ENCODE measurements around the gene FRMD4A. TPM values are rescaled to one million over a fixed set of nuclear protein-coding genes. Genes with fewer than 3 reads are reported as not detected.

The FRMD4A gene
- total RNA-seq, 2 donors from 2014 or later, result 18.9 to 46.1 TPM

DNA sequence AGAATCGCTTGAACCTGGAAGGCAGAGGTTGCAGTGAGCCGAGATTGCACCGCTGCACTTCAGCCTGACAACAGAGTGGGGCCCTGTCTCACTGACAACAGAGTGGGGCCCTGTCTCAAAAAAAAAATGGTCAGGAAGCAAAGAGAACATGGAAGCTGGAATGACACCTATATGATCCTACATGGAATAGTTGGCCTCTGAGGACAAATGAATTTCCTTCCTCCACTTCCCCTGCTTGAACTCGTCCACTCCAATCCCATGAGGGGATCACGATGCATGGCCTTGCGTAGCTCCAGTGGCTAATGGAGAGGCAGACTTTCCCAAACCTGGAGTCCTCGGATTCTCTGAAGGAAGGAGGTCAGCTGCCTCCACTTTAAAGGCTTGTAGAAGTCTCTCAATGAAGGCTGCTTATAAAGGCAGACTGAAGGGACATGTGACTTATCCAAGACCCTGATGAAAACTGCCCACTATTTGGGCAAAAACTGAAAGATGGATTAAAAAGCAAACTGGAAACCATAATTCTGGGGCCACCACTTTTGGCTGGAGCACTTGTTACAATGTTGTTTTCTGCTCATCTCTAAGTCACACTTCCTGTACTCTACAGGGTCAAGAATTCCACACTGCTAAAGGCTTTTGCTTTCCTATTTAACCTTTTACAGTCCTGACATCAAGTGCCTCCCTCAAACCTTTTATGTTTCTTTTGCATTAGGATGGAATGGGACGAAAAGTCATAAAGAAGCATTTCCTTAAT is 529.4 kb downstream of the FRMD4A start:
- intact Hi-C loops (cut with DNase I), result no loop called here
- WGBS, 2 donors, result 88 to 95% methylated on average over 8 of the region's 8 CpGs
- no peak for TF ChIP-seq POLR2A (IDR thresholded peaks at IDR 0.05)
- TF ChIP-seq, protein P1, sequence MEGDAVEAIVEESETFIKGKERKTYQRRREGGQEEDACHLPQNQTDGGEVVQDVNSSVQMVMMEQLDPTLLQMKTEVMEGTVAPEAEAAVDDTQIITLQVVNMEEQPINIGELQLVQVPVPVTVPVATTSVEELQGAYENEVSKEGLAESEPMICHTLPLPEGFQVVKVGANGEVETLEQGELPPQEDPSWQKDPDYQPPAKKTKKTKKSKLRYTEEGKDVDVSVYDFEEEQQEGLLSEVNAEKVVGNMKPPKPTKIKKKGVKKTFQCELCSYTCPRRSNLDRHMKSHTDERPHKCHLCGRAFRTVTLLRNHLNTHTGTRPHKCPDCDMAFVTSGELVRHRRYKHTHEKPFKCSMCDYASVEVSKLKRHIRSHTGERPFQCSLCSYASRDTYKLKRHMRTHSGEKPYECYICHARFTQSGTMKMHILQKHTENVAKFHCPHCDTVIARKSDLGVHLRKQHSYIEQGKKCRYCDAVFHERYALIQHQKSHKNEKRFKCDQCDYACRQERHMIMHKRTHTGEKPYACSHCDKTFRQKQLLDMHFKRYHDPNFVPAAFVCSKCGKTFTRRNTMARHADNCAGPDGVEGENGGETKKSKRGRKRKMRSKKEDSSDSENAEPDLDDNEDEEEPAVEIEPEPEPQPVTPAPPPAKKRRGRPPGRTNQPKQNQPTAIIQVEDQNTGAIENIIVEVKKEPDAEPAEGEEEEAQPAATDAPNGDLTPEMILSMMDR (IDR thresholded peaks at IDR 0.05), result no peak
- H3K27ac ChIP-seq, result no peak overlapping the region
- H3K4me1 ChIP-seq, result peaks cover 5% of the 10 kb centered on the region
- H3K36me3 ChIP-seq (replicated peaks in 1 of 2; ENCODE audit: insufficient read depth in 1 of 2, low read depth in 2 of 2), result no peaks in the 10 kb centered on the region
- no peaks in the 10 kb centered on the region for H3K27me3 ChIP-seq
- DNase-seq, result no peak
- no peak overlapping the region for H3K4me3 ChIP-seq
- ATAC-seq, result no peak
- H3K9me3 ChIP-seq, result no peaks in the 10 kb centered on the region

DNA sequence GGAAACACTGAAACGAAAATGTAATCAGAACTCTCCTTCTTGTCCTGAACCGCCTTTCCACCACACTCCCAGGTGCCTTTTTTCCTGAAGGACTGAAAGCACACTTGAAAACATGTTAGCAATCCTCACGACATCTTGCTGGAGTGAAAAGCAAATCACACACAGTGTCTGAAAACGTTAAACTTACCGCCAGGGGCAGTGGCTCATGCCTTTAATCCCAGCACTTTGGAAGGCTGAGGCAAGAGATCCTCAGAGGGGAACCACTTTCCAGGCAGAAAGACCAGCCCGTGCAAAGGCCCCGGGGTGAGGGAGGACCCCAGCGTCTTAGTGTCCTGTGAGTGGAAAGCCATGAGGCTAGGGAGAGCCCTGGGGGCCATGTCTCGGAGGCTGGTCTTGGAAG is 533.6 kb downstream of the FRMD4A start:
- Histone ChIP-seq H3K36me3 (replicated peaks in 1 of 2; ENCODE audit: insufficient read depth in 1 of 2, low read depth in 2 of 2) (no peaks in the 10 kb centered on the region), H3K4me3 (no peak overlapping the region), H3K9me3 (no peaks in the 10 kb centered on the region), H3K27me3 (no peaks in the 10 kb centered on the region), H3K27ac (no peak overlapping the region), H3K4me1 (no peaks in the 10 kb centered on the region)
- DNase-seq (no peak), ATAC-seq (no peak)
- intact Hi-C loops (cut with DNase I), result loop anchor here (10.0 kb wide), 1 partner anchor 298 kb away; no protein-coding TSS in a partner anchor
- TF ChIP-seq, protein P1 (IDR thresholded peaks at IDR 0.05), result no peak
- TF ChIP-seq POLR2A (IDR thresholded peaks at IDR 0.05), result no peak
- 93 to 94% methylated on average over 9 of the region's 9 CpGs for WGBS, 2 donors

DNA sequence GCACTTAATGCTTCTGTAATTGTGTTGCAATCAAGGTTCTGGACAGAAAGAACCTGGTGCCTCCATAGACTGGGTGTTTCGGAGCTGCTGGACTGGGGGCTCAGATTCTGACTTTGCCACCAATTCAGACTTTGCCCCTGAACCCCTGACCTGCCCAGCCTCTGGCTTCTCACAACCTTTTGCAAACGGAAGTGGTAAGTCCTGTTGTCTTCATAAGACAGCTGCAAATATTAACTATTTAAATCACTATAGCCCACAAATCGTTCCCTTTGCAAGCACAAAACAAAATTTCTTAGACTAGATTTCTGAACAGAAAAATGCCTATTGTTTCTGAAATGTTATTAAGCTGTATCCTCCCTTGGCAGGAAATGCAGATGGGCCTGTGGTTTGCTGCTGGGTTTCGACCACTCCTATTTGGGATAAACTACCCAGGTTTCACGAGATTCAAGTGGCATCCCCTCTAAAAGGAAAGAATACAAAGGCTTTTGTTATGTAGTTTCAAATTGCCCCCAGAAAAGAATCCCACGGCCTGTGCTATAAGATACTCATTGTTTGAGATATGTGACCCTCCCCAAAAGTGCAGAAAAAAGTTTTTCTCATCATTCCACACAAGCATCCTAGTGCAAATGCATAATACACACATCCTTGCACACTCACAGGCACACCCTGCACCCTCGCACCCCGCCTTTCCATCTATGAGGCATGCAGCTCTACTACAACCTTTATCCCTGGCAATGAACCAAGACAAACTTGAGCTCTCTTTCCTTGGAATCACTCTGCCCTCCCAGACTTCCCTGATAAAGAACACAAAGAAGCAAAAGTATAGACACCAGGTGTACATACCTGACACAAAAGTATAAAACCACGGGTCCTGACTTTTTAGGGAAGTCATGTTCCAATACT is 534.8 kb downstream of the FRMD4A start:
- ATAC-seq (no peak), DNase-seq (no peak)
- no peaks in the 10 kb centered on the region for H3K9me3 ChIP-seq
- no peak overlapping the region for H3K27ac ChIP-seq
- no peak overlapping the region for H3K4me3 ChIP-seq
- H3K27me3 ChIP-seq, result no peaks in the 10 kb centered on the region
- no peaks in the 10 kb centered on the region for H3K36me3 ChIP-seq (replicated peaks in 1 of 2; ENCODE audit: insufficient read depth in 1 of 2, low read depth in 2 of 2)
- 62% methylated on average over 9 of the region's 9 CpGs for WGBS, 2 donors
- no peaks in the 10 kb centered on the region for H3K4me1 ChIP-seq
- no peak for TF ChIP-seq POLR2A (IDR thresholded peaks at IDR 0.05)
- intact Hi-C loops (cut with DNase I), result loop anchor here (10.0 kb wide), 1 partner anchor 299 kb away; no protein-coding TSS in a partner anchor

DNA sequence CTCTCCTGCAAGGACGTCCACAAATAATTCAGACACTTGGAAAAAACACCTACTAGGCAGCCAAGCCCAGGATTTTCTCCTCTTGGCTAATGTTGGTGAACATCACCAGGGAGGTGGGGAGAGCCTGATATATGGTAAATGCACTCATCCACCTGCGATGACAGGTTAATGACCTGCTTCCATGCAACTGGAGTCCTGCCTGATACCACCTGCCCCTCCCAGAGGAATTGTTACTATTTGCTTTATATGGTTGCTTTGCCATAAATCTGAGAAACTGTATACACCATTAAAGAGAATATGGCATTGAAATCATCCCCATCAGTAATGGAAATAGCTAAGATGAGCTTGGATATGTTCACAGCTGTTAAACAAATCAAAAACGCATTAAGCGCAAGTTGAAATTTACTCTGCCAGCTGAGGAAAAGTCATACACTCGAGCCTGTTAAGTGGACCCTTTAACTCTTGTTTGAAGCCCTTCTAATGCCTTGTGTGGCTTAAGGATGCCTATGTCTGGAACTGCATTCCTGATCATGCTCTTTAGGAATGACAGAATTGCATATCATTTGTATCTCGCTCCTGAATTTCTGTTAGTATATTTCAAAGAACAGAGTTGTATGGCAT is 535.6 kb downstream of the FRMD4A start:
- Histone ChIP-seq H3K27me3 (no peaks in the 10 kb centered on the region), H3K4me3 (no peak overlapping the region), H3K27ac (no peak overlapping the region), H3K36me3 (replicated peaks in 1 of 2; ENCODE audit: insufficient read depth in 1 of 2, low read depth in 2 of 2) (no peaks in the 10 kb centered on the region), H3K4me1 (no peaks in the 10 kb centered on the region), H3K9me3 (no peaks in the 10 kb centered on the region)
- DNase-seq (no peak), ATAC-seq (no peak)
- 79 to 81% methylated on average over 6 of the region's 6 CpGs for WGBS, 2 donors
- intact Hi-C loops (cut with DNase I), result loop anchor here (10.0 kb wide), 1 partner anchor 300 kb away; no protein-coding TSS in a partner anchor
- TF ChIP-seq, protein P1 (IDR thresholded peaks at IDR 0.05), result no peak
- no peak for TF ChIP-seq POLR2A (IDR thresholded peaks at IDR 0.05)

DNA sequence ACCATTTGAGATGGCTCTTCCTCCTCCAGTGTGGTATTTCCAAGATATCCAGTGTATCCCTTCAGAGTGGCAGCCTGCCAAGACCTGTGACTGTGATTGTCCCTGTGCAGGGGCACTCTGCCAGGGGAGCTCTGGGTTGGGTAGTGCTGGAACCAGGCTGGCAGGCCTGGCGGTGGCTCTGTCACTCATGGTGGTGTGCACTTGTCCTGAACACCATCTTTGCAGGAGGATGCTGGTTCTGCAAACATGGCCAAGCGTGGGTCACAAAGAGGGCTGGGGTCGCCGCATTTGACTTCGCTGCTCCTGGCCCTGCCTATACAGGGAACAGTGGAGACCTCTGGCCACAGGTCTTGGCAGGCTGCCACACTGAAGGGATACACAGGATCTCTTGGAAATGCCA is 538.7 kb downstream of the FRMD4A start:
- Histone ChIP-seq H3K9me3 (no peaks in the 10 kb centered on the region), H3K36me3 (replicated peaks in 1 of 2; ENCODE audit: insufficient read depth in 1 of 2, low read depth in 2 of 2) (no peaks in the 10 kb centered on the region), H3K27me3 (no peaks in the 10 kb centered on the region), H3K27ac (no peak overlapping the region), H3K4me1 (peaks cover 20% of the 10 kb centered on the region), H3K4me3 (no peak overlapping the region)
- ATAC-seq (no peak), DNase-seq (peak; percentile 34 to 67 (median 60))
- 77 to 100% methylated on average over 3 to 5 of the region's 5 CpGs for WGBS, 2 donors
- intact Hi-C loops (cut with DNase I), result loop anchor here (10.0 kb wide), 1 partner anchor 303 kb away; no protein-coding TSS in a partner anchor
- TF ChIP-seq, protein P1 (IDR thresholded peaks at IDR 0.05), result no peak
- TF ChIP-seq POLR2A (IDR thresholded peaks at IDR 0.05), result no peak
